GM23338 (cell line): ENCODE results near the gene OR52B6.

Experiments used
- CREB1 ChIP-seq: fragments of 250-450 bp; sonication (Bioruptor Pico); IDR thresholded peaks from 2 replicates; pipeline ENCODE4 v1.5.0; 2020; ENCODE audit warnings: low read depth, mild to moderate bottlenecking, moderate library complexity
- CTCF ChIP-seq, 2 experiments: fragments of 200-600 bp in 1 of 2; sonication (generic) in 1 of 2; conservative IDR thresholded peaks; 2 replicates each; pipeline versions ENCODE4 v1.5.1 to v1.6.1; 2016 to 2017; ENCODE audit warnings: antibody characterized with exemption in 2 of 2, low read depth in 2 of 2, mild to moderate bottlenecking in 2 of 2, moderate library complexity in 1 of 2
- ETS1 ChIP-seq: IDR thresholded peaks from 2 replicates; pipeline ENCODE4 v1.6.1; 2016; ENCODE audit warnings: antibody characterized with exemption
- EZH2 ChIP-seq: fragments of 200-600 bp; sonication (generic); IDR thresholded peaks from one replicate; pipeline ENCODE4 v1.8.0; 2017; ENCODE audit warnings: antibody characterized with exemption, mild to moderate bottlenecking, low read depth; ENCODE audit not compliant: unreplicated experiment
- EZH2phosphoT487 ChIP-seq: fragments of 200-600 bp; sonication (generic); IDR thresholded peaks from one replicate; pipeline ENCODE4 v1.8.1; 2018; ENCODE audit warnings: antibody characterized with exemption; ENCODE audit not compliant: unreplicated experiment
- JUNB ChIP-seq: IDR thresholded peaks from one replicate; pipeline ENCODE4 v1.6.1; 2016; ENCODE audit warnings: antibody characterized with exemption; ENCODE audit not compliant: unreplicated experiment
- NANOG ChIP-seq: IDR thresholded peaks from 2 replicates; pipeline ENCODE4 v1.6.1; 2016; ENCODE audit warnings: antibody characterized with exemption, borderline replicate concordance
- POLR2AphosphoS5 ChIP-seq: IDR thresholded peaks from 2 replicates; pipeline ENCODE4 v1.6.1; 2016; ENCODE audit warnings: antibody characterized with exemption, low read depth
- REST ChIP-seq: IDR thresholded peaks from one replicate; pipeline ENCODE4 v1.6.1; 2018; ENCODE audit warnings: antibody characterized with exemption; ENCODE audit not compliant: unreplicated experiment
- STAT1 ChIP-seq: IDR thresholded peaks from one replicate; pipeline ENCODE4 v1.6.1; 2016; ENCODE audit warnings: antibody characterized with exemption; ENCODE audit not compliant: unreplicated experiment
- ZNF114 ChIP-seq: fragments of 250-450 bp; sonication (Bioruptor Pico); IDR thresholded peaks from 2 replicates; pipeline ENCODE4 v1.5.0; 2020; ENCODE audit warnings: mild to moderate bottlenecking, moderate library complexity
- ZNF331 ChIP-seq: fragments of 250-450 bp; sonication (Bioruptor Pico); IDR thresholded peaks from 2 replicates; pipeline ENCODE4 v1.5.0; 2020; ENCODE audit warnings: low read depth, mild to moderate bottlenecking, moderate library complexity
- ZNF462 ChIP-seq: fragments of 250-450 bp; sonication (Bioruptor Pico); IDR thresholded peaks from 2 replicates; pipeline ENCODE4 v1.5.0; 2020; ENCODE audit warnings: mild to moderate bottlenecking, moderate library complexity

- TF ChIP-seq CTCF (conservative IDR thresholded peaks at IDR 0.05; ENCODE audit: low read depth in 2 of 2) (no peak), CREB1 (CRISPR knock-in tag) (no peak), EZH2 (no peak), POLR2AphosphoS5 (no peak), STAT1 (no peak), REST (no peak), ZNF331 (CRISPR knock-in tag) (no peak), JUNB (no peak), EZH2phosphoT487 (no peak), ETS1 (no peak), NANOG (no peak), ZNF114 (no peak), ZNF462 (no peak)
Observed at GRCh38 chr11:5610446-5610845, 29.8 kb downstream of the OR52B6 start.
